ENCODE measurements around the gene TIGD2.
"Not testable (repeated sequence)": the region's sequence is repeated elsewhere in the genome, so short reads cannot be mapped to it uniquely, and the experiment has no call there.

The TIGD2 gene

GRCh38 chr4:89142691-89143669 is 31.6 kb downstream of the TIGD2 start:
- H3K79me2 ChIP-seq (ENCODE audit: control insufficient read depth, low read length) = no peaks in the 10 kb centered on the region
- H3K9me2 ChIP-seq (replicated peaks; ENCODE audit: control insufficient read depth, low read length) = no peaks in the 10 kb centered on the region
- no peaks in the 10 kb centered on the region for H3F3A ChIP-seq (ENCODE audit: control insufficient read depth, insufficient read depth)
- no peaks in the 10 kb centered on the region for H3K36me3 ChIP-seq (ENCODE audit: control insufficient read depth, low read length)
- no peak overlapping the region for H3K4me3 ChIP-seq (ENCODE audit: low read length)
- H4K20me1 ChIP-seq (ENCODE audit: control insufficient read depth, insufficient read depth, low read depth, low read length) = no peaks in the 10 kb centered on the region
- peaks cover 5% of the 10 kb centered on the region; the same call in 1 of the 2 replicates for H3K27me3 ChIP-seq (ENCODE audit: control insufficient read depth, low read length)
- no peak for TF ChIP-seq CTCF (IDR thresholded peaks at IDR 0.05; ENCODE audit: low read depth, low read length, poor library complexity, severe bottlenecking)
- H3K27ac ChIP-seq (ENCODE audit: low read depth, low read length) = no peak overlapping the region
- no peak overlapping the region for H3K4me2 ChIP-seq (ENCODE audit: low read length)
- H3K9me3 ChIP-seq (ENCODE audit: control insufficient read depth, insufficient read depth, low read length) = no peaks in the 10 kb centered on the region; the same call in 1 of the 2 replicates
- no peaks in the 10 kb centered on the region for H3K4me1 ChIP-seq (ENCODE audit: control insufficient read depth, low read length)

- H4K20me1 ChIP-seq (ENCODE audit: control insufficient read depth, insufficient read depth, low read depth, low read length); H3K9me2 ChIP-seq (replicated peaks; ENCODE audit: control insufficient read depth, low read length); H3K27me3 ChIP-seq (ENCODE audit: control insufficient read depth, low read length); H3F3A ChIP-seq (ENCODE audit: control insufficient read depth, insufficient read depth); H3K9me3 ChIP-seq (ENCODE audit: control insufficient read depth, insufficient read depth, low read length); H3K79me2 ChIP-seq (ENCODE audit: control insufficient read depth, low read length); H3K36me3 ChIP-seq (ENCODE audit: control insufficient read depth, low read length); H3K4me2 ChIP-seq (ENCODE audit: low read length); H3K4me1 ChIP-seq (ENCODE audit: control insufficient read depth, low read length); H3K4me3 ChIP-seq (ENCODE audit: low read length); H3K27ac ChIP-seq (ENCODE audit: low read depth, low read length): not testable (repeated sequence)
These were observed 33.3 kb downstream of the TIGD2 start for GRCh38 chr4:89144652-89145051.

GRCh38 chr4:89146196-89146595 is 34.9 kb downstream of the TIGD2 start:
- Histone ChIP-seq H3F3A (ENCODE audit: control insufficient read depth, insufficient read depth) (no peaks in the 10 kb centered on the region), H3K79me2 (ENCODE audit: control insufficient read depth, low read length) (no peaks in the 10 kb centered on the region), H3K36me3 (ENCODE audit: control insufficient read depth, low read length) (no peaks in the 10 kb centered on the region), H4K20me1 (ENCODE audit: control insufficient read depth, insufficient read depth, low read depth, low read length) (no peaks in the 10 kb centered on the region), H3K4me3 (ENCODE audit: low read length) (no peak overlapping the region), H3K4me1 (ENCODE audit: control insufficient read depth, low read length) (no peaks in the 10 kb centered on the region), H3K9me3 (ENCODE audit: control insufficient read depth, insufficient read depth, low read length) (no peaks in the 10 kb centered on the region; the same call in 1 of the 2 replicates), H3K27me3 (ENCODE audit: control insufficient read depth, low read length) (peaks cover 5% of the 10 kb centered on the region; the same call in 1 of the 2 replicates), H3K27ac (ENCODE audit: low read depth, low read length) (no peak overlapping the region), H3K9me2 (replicated peaks; ENCODE audit: control insufficient read depth, low read length) (no peaks in the 10 kb centered on the region), H3K4me2 (ENCODE audit: low read length) (no peak overlapping the region)
- no peak for TF ChIP-seq EZH2phosphoT487 (IDR thresholded peaks at IDR 0.05; ENCODE audit: borderline replicate concordance, low read length)
- no peak for TF ChIP-seq CTCF (IDR thresholded peaks at IDR 0.05; ENCODE audit: low read depth, low read length, poor library complexity, severe bottlenecking)

- Histone ChIP-seq H3K27me3 (ENCODE audit: control insufficient read depth, low read length) (no peaks in the 10 kb centered on the region), H3K79me2 (ENCODE audit: control insufficient read depth, low read length) (no peaks in the 10 kb centered on the region), H3K4me2 (ENCODE audit: low read length) (no peak overlapping the region), H4K20me1 (ENCODE audit: control insufficient read depth, insufficient read depth, low read depth, low read length) (no peaks in the 10 kb centered on the region), H3K4me3 (ENCODE audit: low read length) (no peak overlapping the region), H3K9me2 (replicated peaks; ENCODE audit: control insufficient read depth, low read length) (no peaks in the 10 kb centered on the region), H3K36me3 (ENCODE audit: control insufficient read depth, low read length) (no peaks in the 10 kb centered on the region), H3K4me1 (ENCODE audit: control insufficient read depth, low read length) (no peaks in the 10 kb centered on the region), H3K27ac (ENCODE audit: low read depth, low read length) (no peak overlapping the region), H3K9me3 (ENCODE audit: control insufficient read depth, insufficient read depth, low read length) (no peaks in the 10 kb centered on the region; the same call in 1 of the 2 replicates), H3F3A (ENCODE audit: control insufficient read depth, insufficient read depth) (no peaks in the 10 kb centered on the region)
- TF ChIP-seq EZH2phosphoT487 (IDR thresholded peaks at IDR 0.05; ENCODE audit: borderline replicate concordance, low read length) = no peak
- no peak for TF ChIP-seq CTCF (IDR thresholded peaks at IDR 0.05; ENCODE audit: low read depth, low read length, poor library complexity, severe bottlenecking)
These were observed 41.6 kb downstream of the TIGD2 start for GRCh38 chr4:89152972-89153371.
